HPDE6-E6E7 (cell line): ENCODE data around the gene WBP2NL.
"Not testable (repeated sequence)": the region's sequence is repeated elsewhere in the genome, so short reads cannot be mapped to it uniquely, and the experiment has no call there.

Source experiments
- DNase-seq: peaks from one replicate; pipeline ENCODE4 v3.0.0; 2011; ENCODE audit warnings: missing footprints; ENCODE audit errors: extremely low spot score

WBP2NL gene

GRCh38 chr22:42033263-42034181 is 34.9 kb downstream of the WBP2NL start:
- no peak for DNase-seq

- no peak for DNase-seq
Observed at GRCh38 chr22:42035256-42035655, 36.7 kb downstream of the WBP2NL start.

- DNase-seq: no peak
Observed at GRCh38 chr22:42039271-42039670, 40.7 kb downstream of the WBP2NL start.

GRCh38 chr22:42041784-42042183 is 43.2 kb downstream of the WBP2NL start:
- DNase-seq: no peak

- no peak for DNase-seq
Observed at GRCh38 chr22:42050641-42051180, 52.1 kb downstream of the WBP2NL start.

GRCh38 chr22:42052765-42053164 is 54.2 kb downstream of the WBP2NL start:
- DNase-seq: no peak

- DNase-seq: no peak
Observed at GRCh38 chr22:42056757-42057511, 58.3 kb downstream of the WBP2NL start.

GRCh38 chr22:42060489-42060888 is 61.9 kb downstream of the WBP2NL start:
- DNase-seq: no peak

- no peak for DNase-seq
Observed at GRCh38 chr22:42061041-42061440, 62.5 kb downstream of the WBP2NL start.

GRCh38 chr22:42062506-42063170 is 64.0 kb downstream of the WBP2NL start:
- DNase-seq: no peak

GRCh38 chr22:42064629-42065028 is 66.0 kb downstream of the WBP2NL start:
- DNase-seq: no peak

- DNase-seq: no peak
Observed at GRCh38 chr22:42065438-42066125, 67.0 kb downstream of the WBP2NL start.

GRCh38 chr22:42066126-42066761 is 67.7 kb downstream of the WBP2NL start:
- no peak for DNase-seq

- DNase-seq: no peak
Observed at GRCh38 chr22:42066937-42067336, 68.3 kb downstream of the WBP2NL start.

- no peak for DNase-seq
Observed at GRCh38 chr22:42067671-42068251, 69.2 kb downstream of the WBP2NL start.

- no peak for DNase-seq
Observed at GRCh38 chr22:42068291-42068690, 69.7 kb downstream of the WBP2NL start.

- no peak for DNase-seq
Observed at GRCh38 chr22:42069801-42070516, 71.4 kb downstream of the WBP2NL start.

- peak; percentile 91 for DNase-seq
Observed at GRCh38 chr22:42070517-42071422, 72.2 kb downstream of the WBP2NL start, which contains the start of gene NAGA. NAGA (minus strand) TSS chr22:42070812; CDS start chr22:42070297, 515 bp downstream.

GRCh38 chr22:42071508-42071907 is 72.9 kb downstream of the WBP2NL start:
- DNase-seq: not testable (repeated sequence)
